MM.1S (cell line): ENCODE data around the gene GRIK4.

Experiments used
- DNase-seq: peaks from one replicate; pipeline ENCODE4 v3.0.0-alpha.2; 2015
- H2AFZ ChIP-seq: fragments of 300-600 bp; sonication (generic); 2 replicates; pipeline ENCODE4 v1.6.0; 2016; ENCODE audit warnings: antibody characterized with exemption, low read length
- H3F3A ChIP-seq: fragments of 300-600 bp; sonication (generic); 2 replicates; pipeline ENCODE4 v1.6.1; 2016; ENCODE audit warnings: mild to moderate bottlenecking, antibody characterized with exemption, low read length, moderate library complexity, mixed read lengths; ENCODE audit not compliant: insufficient read depth
- H3K27ac ChIP-seq: fragments of 300-600 bp; sonication (generic); 2 replicates; pipeline ENCODE4 v1.5.1; 2016; ENCODE audit warnings: mild to moderate bottlenecking, low read length
- H3K27me3 ChIP-seq: fragments of 300-600 bp; sonication (generic); replicated peaks from 2 replicates; pipeline ENCODE4 v1.6.0; 2016; ENCODE audit warnings: low read length; ENCODE audit not compliant: insufficient read depth
- H3K36me3 ChIP-seq: fragments of 300-600 bp; sonication (generic); replicated peaks from 2 replicates; pipeline ENCODE4 v1.6.1; 2016; ENCODE audit warnings: mild to moderate bottlenecking, low read length, mixed read lengths; ENCODE audit not compliant: insufficient read depth
- H3K4me1 ChIP-seq: fragments of 300-600 bp; sonication (generic); 2 replicates; pipeline ENCODE4 v1.6.1; 2016; ENCODE audit warnings: low read length, mixed read lengths
- H3K4me2 ChIP-seq: fragments of 300-600 bp; sonication (generic); 2 replicates; pipeline ENCODE4 v1.6.0; 2016; ENCODE audit warnings: low read depth, low read length
- H3K4me3 ChIP-seq: fragments of 300-600 bp; sonication (generic); 2 replicates; pipeline ENCODE4 v1.5.1; 2016; ENCODE audit warnings: low read length, mixed read lengths
- H3K79me2 ChIP-seq: fragments of 300-600 bp; sonication (generic); 2 replicates; pipeline ENCODE4 v1.6.1; 2016; ENCODE audit warnings: mixed run types, low read length, mixed read lengths
- H3K9ac ChIP-seq: fragments of 300-600 bp; sonication (generic); 2 replicates; pipeline ENCODE4 v1.6.1; 2016; ENCODE audit warnings: low read length, mixed read lengths
- H3K9me2 ChIP-seq: fragments of 300-600 bp; sonication (generic); replicated peaks from 2 replicates; pipeline ENCODE4 v1.6.1; 2016; ENCODE audit warnings: mild to moderate bottlenecking, low read length, mixed read lengths; ENCODE audit not compliant: insufficient read depth
- H3K9me3 ChIP-seq: fragments of 300-600 bp; sonication (generic); replicated peaks from 2 replicates; pipeline ENCODE4 v1.6.1; 2016; ENCODE audit warnings: mild to moderate bottlenecking, low read length, mixed read lengths; ENCODE audit not compliant: insufficient read depth
- H4K20me1 ChIP-seq: fragments of 300-600 bp; sonication (generic); 2 replicates; pipeline ENCODE4 v1.6.1; 2016; ENCODE audit warnings: mild to moderate bottlenecking, low read length, moderate library complexity, mixed read lengths; ENCODE audit not compliant: insufficient read depth
- EZH2 ChIP-seq: fragments of 300-600 bp; sonication (generic); optimal IDR thresholded peaks from 2 replicates; pipeline ENCODE3; 2017; ENCODE audit warnings: low read depth, mild to moderate bottlenecking, antibody characterized with exemption, low read length, mixed read lengths
- EZH2phosphoT487 ChIP-seq: fragments of 300-600 bp; sonication (generic); IDR thresholded peaks from 2 replicates; pipeline ENCODE4 v1.6.1; 2018; ENCODE audit warnings: antibody characterized with exemption, low read length
- TF ChIP-seq, protein P1 (sequence below): fragments of 300-600 bp; sonication (generic); IDR thresholded peaks from 2 replicates; pipeline ENCODE4 v1.5.1; 2016; ENCODE audit warnings: antibody characterized with exemption, low read length, mixed read lengths

The GRIK4 gene

DNA sequence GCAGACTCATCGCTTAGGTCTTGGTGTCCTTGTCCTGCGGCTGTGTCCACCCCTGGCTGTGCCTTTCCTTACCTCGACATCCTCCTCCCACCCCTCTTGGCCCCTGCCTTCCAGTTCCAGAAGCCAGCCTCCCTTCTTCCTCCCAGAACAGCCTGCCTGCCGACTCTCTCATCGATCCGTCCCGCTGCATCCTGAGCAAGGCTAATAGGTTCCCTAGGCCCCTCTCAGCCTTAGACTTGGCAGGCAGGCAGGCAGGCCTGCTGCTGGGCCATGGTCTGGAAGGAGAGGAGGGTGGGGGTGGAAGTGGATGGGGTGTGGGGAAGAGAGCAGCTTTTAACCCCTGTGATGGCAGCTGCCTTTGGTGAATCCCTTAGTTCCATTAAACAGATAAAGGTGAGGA is 315.6 kb downstream of the GRIK4 start:
- Histone ChIP-seq H4K20me1 (no peaks in the 10 kb centered on the region), H3K4me3 (no peak overlapping the region), H3K79me2 (no peaks in the 10 kb centered on the region), H3K9ac (no peak overlapping the region), H3K9me3 (no peaks in the 10 kb centered on the region), H3F3A (no peaks in the 10 kb centered on the region), H2AFZ (no peak overlapping the region), H3K9me2 (no peaks in the 10 kb centered on the region), H3K36me3 (no peaks in the 10 kb centered on the region), H3K4me1 (no peaks in the 10 kb centered on the region), H3K4me2 (no peak overlapping the region), H3K27me3 (no peaks in the 10 kb centered on the region), H3K27ac (no peak overlapping the region)
- DNase-seq = no peak
- TF ChIP-seq, protein P1, sequence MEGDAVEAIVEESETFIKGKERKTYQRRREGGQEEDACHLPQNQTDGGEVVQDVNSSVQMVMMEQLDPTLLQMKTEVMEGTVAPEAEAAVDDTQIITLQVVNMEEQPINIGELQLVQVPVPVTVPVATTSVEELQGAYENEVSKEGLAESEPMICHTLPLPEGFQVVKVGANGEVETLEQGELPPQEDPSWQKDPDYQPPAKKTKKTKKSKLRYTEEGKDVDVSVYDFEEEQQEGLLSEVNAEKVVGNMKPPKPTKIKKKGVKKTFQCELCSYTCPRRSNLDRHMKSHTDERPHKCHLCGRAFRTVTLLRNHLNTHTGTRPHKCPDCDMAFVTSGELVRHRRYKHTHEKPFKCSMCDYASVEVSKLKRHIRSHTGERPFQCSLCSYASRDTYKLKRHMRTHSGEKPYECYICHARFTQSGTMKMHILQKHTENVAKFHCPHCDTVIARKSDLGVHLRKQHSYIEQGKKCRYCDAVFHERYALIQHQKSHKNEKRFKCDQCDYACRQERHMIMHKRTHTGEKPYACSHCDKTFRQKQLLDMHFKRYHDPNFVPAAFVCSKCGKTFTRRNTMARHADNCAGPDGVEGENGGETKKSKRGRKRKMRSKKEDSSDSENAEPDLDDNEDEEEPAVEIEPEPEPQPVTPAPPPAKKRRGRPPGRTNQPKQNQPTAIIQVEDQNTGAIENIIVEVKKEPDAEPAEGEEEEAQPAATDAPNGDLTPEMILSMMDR = no peak
- TF ChIP-seq EZH2 (no peak), EZH2phosphoT487 (no peak)

GRCh38 chr11:120827820-120828219 is 316.3 kb downstream of the GRIK4 start:
- no peaks in the 10 kb centered on the region for H4K20me1 ChIP-seq
- no peak for DNase-seq
- no peaks in the 10 kb centered on the region for H3K27me3 ChIP-seq
- H3K79me2 ChIP-seq = no peaks in the 10 kb centered on the region
- no peak overlapping the region for H3K9ac ChIP-seq
- no peaks in the 10 kb centered on the region for H3K9me2 ChIP-seq
- no peak overlapping the region for H3K4me3 ChIP-seq
- H3F3A ChIP-seq = no peaks in the 10 kb centered on the region
- no peak overlapping the region for H3K27ac ChIP-seq
- H3K4me1 ChIP-seq = no peaks in the 10 kb centered on the region
- no peaks in the 10 kb centered on the region for H3K9me3 ChIP-seq
- no peaks in the 10 kb centered on the region for H3K36me3 ChIP-seq
- H3K4me2 ChIP-seq = no peak overlapping the region
- H2AFZ ChIP-seq = no peak overlapping the region
- TF ChIP-seq, protein P1 = no peak

DNA sequence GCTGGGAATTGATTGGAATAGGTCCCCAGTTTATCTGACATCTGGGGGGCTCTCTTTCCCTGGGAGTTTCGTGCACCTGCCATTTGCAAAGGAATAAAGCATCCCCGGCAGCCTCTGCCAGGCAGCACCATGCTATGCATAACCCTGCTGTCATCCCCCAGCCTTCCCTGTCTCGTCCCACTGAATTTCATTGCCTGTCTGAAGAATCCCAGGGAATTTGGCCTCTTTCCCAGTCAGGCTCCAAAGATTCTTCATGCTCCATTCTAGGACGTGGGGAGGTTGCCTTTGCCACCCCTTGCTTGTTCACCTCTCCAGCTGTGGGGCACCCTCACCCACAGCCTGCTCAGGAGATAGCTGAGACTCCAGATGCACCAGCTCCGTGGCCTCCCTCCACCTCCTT is 317.3 kb downstream of the GRIK4 start:
- Histone ChIP-seq H3K9me3 (no peaks in the 10 kb centered on the region), H3K27ac (no peak overlapping the region), H3K4me2 (no peak overlapping the region), H3K27me3 (no peaks in the 10 kb centered on the region), H3F3A (no peaks in the 10 kb centered on the region), H3K4me3 (no peak overlapping the region), H3K79me2 (no peaks in the 10 kb centered on the region), H4K20me1 (no peaks in the 10 kb centered on the region), H3K4me1 (no peaks in the 10 kb centered on the region), H3K36me3 (no peaks in the 10 kb centered on the region), H2AFZ (no peak overlapping the region), H3K9me2 (no peaks in the 10 kb centered on the region), H3K9ac (no peak overlapping the region)
- no peak for DNase-seq
- TF ChIP-seq, protein P1 = no peak
- TF ChIP-seq EZH2 (no peak), EZH2phosphoT487 (no peak)
